ENCODE results near the gene SNX9.

The SNX9 gene

DNA sequence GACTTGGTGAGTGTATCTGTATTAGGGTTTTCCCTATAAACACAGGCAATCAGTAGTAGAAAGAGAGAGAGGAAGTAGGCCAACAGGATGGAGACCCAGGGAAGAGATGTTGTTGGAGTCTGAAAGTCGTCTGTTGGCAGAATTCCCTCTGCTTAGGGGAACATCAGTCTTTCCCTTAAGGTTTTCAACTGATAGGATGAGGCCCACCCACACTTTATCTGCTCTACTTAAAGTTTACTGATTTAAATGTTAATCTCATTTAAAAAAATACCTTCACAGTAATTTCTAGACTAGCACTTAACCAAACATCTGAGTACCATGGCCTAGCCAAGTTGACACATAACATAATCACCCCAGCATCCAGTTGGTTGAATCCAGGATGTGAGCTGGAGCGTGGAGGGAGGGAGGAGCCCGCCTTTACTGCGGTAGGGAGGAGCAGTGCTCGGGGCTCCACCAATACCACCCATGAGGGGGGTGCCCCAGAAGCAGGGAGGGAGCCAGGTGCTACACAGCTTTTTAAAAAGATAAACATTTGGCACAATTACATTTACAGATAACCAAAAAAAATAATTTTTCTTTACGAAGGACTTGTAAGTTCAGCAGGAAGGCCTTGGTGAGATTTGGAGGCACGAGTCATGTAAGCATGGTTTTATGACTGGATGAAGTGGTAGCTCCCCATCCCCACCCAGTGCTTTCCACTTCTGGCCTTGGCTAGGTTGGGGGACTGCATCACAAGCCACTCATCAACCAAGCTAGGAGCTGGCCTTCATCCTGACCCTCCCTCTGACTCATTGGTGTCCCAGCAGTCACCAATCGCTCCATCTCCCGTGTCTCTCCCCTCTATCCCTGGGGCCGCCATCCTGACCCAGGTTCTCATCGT, 18.4 kb upstream of the SNX9 start:
- DNase-seq (ENCODE audit: low spot score), result no peak

DNA sequence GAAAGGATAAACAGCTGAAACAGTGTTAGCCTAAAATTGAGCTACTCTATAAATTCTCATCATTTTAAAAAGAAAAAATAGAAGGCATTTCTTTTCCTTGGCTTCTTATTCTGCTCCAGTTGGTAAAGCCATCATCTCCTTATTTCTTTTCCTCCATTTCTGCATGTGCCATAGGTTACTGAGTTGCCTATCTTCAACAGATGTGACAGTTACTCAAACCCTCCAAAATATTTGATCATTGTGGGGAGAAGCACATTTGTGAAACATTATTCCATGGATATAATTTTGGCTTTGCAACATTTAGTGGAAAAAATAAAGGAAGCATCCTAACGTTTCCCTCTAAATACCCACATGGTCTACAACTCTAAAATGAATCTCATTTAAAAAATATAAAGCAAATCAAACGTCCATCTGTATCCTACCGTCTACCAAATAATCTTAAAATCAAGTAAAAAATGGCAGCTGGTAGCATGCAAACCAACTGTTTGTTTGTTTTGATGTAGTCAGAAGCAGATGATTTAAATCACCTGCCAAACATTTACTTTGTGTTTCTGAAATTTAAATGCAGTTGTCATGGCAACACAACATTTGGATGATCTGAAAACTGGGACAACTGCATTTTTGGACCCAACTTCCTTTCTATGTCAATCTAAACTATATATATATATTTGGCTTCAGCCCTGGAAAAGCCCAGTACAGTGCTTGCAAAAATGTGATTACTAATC, 16.8 kb upstream of the SNX9 start:
- DNase-seq (ENCODE audit: low spot score), result no peak

DNA sequence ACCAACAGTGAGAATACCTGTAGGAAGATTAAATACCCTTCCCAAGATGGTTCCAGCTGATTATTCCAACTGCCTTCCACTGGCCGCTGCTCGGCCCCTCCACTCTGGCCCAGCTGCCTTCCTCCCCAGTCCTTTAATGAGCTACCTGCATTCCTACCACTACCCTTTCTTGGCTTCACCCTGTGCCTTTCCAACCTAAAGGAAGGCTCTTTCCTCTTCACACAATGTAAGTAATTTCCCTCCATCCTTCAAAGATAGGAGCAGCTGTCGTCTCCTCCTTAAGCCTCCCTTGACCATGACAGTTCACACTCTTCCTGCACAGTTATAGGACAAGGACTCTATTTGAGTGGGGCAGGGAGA, 16.2 kb upstream of the SNX9 start:
- DNase-seq (ENCODE audit: low spot score), result no peak

DNA sequence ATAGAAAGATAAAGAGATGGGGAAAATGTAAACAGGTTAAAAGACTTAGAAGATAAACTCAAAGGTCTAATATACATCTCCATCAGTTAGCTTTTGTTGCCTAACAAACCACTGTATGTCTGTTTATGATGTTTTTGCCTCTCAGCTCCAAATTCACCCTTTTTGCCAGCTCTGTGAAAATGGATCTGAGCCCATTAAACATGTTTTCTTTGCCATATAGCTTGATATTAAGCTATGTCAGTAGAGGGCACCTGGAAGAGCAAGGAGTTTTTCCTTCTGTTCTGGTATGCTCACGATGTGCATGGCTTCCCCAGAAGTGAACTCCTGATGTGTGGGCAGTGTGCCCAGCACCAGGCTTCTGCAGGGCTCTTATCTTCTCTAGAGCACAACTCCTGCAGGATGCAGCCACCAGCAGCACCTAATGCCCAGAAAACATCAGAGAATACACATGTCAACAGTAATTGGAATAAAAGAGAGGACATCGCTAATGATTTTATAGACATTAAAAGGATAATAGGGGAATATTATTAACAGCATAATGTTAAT, 14.6 kb upstream of the SNX9 start:
- DNase-seq (ENCODE audit: low spot score), result no peak

DNA sequence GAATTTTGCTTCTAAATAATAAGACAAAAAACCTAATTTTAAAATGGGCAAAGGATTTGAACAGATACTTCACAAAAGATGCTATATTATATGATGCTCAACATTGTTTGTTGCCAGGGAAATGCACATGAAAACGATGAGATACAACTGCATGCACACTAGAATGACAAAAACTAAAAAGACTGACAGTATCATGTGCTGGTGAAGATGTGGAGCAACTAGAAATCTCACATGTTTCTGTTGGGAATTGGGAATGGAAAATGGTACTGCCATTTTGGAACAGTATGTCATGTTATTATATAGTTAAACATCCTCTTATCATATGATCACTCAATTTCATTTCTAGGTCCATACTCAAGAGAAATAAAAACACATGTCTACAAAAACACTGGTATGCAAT, 13.4 kb upstream of the SNX9 start:
- no peak for DNase-seq (ENCODE audit: low spot score)

DNA sequence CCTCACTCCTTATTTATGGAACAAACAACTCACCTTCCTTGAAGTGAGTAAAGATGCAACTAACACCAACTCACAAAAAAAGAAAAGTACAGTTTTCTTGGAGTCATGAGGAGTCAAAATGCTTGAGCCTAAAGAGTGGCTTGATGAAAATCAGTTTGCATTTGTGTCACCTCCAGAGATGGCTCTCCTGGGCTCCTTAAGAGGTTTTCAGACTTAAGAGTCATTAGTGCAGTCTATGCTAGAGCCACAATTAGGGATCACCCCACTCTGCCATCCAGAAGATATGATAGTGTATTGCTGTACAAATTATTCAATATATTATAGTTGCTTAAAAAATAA, 11.9 kb upstream of the SNX9 start:
- no peak for DNase-seq (ENCODE audit: low spot score)

DNA sequence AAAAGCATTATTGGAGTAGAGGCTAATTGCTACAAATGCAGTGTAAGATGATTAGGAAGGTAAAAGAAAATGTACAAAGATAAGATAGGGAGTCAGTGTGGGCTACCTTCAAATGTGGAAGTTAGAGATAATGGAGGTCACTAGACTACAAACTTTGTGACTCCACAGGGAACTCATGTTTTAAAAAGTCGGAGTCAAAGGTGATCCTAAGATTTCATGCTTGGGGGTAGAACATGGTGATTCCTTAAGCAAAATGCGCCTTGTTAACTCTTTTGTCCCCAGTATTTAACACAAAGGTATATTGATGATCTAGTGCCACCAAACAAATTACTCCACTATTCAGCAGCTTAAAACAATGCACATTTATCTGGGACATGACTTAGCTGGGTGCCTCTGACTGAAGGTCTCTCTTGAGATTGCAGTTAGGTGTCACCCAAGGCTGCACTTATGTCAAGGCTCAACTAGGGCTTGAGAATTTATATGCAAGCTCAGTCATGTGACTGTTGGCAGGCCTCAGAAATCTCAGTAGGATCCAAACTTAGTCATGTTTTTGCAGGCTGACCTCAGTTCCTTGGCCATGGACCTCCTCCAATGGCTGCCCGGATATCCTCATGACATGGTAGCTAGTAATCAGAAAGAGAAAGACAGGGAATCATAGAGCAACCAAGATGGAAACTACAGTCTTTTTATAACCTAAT, 11.4 kb upstream of the SNX9 start:
- no peak for DNase-seq (ENCODE audit: low spot score)

DNA sequence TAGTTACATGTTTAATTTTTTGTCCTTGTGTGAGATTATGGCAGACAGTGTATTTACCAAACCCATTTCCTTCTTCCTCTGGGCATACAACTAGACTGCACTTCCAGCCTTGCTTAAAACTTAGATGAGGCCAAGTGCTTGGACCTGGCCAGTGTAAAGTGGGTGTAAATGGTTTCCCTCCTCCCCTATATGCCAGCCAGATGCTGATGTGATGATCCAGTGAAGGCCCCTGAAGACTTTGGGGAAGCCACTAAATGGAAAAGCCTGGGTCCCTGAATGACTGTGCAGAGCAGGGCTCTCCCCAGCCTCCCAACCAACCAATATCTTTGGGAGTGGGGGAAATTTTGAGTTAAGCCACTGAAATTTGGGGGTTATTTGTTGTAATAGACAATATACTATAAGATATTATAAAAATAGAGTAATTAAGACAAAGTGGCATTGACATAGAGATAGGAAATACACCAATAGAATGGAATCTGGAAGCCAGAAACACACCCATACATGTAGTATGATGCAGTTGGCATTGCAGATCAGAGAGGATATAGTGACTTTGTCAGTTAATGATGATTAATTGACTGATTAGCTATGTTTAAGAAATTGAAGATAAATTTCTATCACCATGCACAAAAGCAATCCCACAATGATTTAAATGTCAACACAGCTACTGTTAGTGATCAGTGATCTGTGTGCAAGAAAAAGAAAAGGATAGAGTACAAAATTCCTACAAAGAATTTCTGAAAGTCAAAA, 10.4 kb upstream of the SNX9 start:
- DNase-seq (ENCODE audit: low spot score), result no peak

DNA sequence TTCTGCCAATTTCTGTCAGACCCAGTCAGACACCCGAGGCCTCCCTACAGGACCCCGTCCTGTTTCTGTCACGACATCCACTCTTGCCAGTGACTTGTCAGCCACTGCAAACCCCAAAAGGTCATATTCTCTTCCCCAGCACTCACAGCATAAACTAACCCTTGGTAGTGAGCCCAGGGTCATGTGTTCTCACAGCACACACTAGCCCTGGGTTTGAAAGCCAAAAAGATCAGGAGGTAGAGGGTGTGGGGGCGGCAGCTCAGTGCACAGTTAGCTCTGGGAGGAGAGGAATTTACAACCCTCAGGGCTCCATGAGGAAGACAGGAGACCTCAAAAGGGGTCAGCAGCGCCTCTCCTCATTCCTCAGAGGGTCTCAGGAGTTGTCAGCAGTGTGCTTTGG, 9.9 kb upstream of the SNX9 start:
- no peak for DNase-seq (ENCODE audit: low spot score)

DNA sequence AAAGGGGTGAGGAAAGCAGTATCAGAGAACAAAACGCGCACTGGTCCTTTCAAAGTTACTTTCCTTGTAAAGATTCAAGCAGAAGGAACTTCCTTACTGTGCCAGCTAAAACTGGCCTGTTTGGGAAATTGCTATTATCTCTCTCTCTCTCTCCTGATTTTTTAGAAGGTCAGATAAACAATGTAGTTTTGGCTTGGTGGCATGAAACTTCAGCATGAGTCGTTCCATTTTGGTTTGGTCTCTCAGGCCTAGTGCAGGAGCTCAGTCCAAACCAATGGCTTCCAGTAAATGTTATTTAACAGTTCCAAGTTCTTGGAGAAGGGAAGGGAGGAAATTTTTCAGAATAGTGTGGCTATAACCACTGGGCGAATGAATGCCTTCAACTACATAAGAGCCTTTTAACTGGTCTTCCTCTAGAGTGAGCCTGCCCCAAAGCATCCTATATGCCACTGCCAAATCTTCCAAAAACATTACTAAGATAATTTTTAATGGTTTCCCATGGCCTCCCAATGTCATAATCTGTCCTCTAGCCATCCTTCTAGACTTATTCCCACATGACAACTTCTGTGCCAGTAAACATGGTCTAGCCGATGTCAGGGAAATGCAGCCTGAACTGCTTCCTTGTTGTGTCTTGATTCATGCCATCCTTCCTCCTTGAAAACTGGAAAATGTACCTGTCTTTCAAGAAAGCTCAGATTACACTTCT, 9.1 kb upstream of the SNX9 start:
- no peak for DNase-seq (ENCODE audit: low spot score)

DNA sequence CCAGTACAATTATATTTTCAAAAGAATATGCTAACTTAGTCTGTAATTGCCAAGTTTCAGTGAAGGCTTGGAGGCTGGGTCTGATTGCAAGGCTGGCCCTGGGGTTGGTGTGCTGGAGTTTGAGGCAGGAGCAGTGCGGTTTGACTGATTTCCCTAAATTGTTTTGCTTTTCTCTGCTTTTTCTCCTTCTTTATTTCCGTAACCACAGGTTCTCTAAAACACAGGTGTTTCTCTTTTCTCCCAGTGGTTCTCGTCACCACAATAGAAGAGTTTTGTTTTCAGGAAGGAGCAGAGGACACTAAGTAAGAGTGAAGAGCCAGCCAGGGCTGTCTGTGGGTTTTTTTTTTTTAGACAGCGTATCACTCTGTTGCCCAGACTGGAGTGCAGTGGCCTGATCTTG, 8.2 kb upstream of the SNX9 start:
- DNase-seq (ENCODE audit: low spot score), result no peak

DNA sequence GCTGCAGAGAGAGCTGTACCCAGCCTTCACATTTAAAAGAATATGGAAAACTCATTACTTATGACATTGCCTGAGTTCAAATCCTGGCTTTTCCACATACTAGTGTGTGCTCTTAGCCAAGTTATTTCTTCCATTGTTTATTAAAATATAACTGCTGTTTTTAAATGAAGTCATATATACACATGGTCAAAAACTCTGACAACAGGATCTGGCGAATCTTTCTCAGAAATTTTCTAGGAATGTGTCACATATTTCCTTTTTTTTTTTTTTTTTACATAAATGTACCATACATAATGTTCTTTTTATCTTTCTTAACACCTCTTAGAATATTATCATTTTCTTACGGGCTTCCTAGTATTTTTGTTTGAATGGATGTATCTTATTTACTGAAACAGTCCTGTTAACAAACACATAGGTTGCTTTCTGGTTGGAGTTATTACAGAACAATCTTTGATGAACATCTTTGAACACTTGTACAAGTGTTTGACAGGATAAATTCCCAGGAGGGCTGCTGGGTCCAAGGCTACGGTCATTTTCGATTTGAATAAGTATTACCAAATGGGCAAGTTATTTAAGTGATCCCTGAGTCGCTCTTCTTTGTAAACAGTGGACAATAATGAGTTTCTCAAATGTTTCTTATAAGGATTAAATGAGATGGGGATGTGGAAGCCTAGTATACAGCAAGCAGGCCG, 1.6 kb upstream of the SNX9 start:
- no peak for DNase-seq (ENCODE audit: low spot score)

DNA sequence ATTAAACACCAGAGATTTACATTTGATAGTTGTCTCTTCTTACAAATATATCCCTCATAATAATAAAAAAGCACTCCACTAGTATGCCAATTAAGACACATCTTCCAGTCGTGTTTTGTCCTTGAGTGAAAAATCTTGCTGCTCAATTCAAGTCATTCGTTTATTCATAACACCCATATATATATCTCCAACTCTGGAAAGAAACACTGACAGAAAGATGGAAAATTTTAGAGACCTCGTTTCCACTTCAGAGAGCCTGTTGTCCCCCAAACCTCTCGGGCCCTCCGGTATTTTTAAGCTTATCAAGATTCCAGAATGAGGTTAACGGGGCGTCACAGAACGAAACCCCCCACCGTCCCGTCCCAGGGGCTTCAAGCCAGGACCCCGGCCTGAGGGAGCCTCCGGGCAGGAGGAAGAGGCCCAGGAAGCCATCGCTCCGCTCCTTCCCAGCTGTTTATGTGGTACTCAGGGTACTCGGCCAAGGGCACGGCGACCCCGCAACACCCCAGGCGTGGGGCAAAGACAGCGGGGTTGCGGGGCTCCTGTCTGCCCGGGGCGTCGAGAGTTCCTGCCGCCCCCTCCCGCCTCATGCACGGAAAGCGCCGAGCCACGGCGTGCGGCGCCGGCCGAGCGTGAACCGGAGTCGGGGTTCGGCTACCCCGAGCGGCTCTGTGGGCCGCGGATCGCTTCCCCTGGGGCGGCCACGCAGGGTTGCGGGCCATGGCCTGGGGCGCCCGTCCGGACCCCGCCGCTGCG, 623 bp upstream of the SNX9 start:
- DNase-seq (ENCODE audit: low spot score), result no peak

DNA sequence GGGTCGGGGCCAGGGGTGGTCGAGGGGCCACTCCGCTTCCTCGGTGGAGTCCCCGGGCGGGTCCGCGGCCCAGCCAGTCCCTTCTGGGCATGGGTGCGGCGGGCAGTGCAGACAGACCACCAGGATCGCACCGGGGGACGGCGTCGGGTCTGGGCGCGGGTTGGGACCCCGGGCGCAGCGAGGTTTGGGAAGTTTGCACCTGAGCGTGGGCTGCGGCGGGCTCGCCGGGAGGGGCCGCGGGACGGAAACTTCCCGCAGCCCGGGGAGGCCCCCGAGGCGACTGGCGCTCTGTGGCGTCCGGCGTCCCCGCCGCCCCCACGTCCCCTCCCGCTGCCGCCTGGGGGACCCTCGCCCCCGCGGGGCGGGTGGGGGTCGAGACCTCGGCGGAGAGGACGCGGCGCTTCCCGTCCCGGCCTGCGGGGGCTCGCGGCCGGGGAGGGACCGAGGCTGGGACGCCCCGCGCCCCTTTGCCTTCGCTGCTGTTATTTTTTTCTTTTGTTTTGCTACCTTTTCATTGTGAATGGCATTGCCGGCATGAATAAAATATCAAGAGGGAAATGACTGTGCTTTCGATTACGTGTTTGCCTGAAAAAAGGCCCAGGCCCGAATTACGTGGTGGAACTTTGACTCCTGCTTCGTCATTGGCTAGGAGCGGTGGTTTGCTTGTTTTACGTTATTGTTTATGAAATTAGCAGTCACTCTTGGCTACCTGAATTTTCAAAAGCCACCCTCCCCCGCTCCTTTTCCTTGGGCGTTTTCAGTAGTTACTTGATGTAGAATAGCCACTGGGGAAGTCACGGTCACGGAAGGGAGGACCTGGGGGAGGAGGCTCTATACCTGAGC, 703 bp downstream of the SNX9 start:
- DNase-seq (ENCODE audit: low spot score), result no peak

DNA sequence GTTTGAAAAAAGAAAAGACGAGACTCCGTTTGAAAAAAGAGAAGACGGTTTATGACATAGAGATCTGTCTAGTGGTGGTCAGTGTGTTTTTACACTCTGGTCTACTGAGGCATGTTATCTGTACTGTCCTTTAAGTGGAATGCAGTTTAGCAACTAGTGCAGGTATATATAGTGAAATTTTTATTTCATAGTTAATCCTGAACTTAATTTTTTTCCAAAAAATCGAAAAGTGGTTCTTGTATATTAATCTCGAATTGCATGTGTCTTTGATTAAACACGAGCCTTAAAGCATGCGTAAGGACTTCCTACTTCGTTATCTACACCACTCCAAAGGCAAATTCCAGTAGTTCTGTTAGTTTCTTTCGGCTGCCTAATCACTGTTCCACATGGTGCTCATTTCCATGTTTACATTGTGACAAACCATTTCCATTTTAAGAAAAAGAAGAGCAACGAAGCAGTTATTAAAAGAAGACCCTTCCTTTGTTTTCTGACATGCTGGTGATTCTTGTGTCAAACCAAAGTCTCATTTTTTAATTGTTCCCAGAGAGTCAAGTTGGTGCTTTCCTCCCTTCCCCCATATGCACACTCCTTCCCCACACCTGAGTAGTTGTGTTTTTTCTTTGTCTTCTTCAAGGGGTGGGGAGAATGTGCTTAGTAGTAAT, 2.3 kb downstream of the SNX9 start:
- no peak for DNase-seq (ENCODE audit: low spot score)

DNA sequence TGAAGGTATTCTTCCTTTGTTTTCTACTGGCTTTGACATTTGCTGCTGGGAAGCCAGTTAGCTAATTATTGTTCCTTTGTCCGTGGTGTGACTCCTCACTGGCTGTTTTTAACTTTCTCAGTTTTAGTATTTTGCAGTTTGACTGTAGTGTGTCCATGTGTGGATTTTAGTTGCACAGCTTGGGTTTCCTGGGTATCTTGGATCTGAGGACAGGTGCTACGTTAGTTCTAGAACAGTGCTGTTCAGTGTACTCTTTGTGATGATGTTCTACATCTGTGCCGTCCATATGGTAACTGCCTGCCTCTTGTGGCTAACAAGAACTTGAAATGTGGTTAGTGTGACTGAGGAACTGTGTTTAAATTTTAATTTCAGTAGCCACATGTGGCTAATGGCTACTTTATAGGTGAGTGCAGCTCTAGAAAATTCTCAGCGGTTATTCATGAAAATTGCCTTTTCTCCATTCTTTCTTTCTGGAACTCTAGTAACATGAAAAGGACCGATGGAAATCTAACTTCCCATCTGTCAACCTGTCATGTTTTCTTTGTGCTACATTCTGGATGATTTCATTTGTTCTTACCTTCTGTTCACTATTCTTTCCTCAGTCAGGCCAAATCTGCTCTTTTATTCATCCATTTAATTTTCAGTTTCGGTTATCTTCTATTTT, 7.4 kb downstream of the SNX9 start:
- no peak for DNase-seq (ENCODE audit: low spot score)

DNA sequence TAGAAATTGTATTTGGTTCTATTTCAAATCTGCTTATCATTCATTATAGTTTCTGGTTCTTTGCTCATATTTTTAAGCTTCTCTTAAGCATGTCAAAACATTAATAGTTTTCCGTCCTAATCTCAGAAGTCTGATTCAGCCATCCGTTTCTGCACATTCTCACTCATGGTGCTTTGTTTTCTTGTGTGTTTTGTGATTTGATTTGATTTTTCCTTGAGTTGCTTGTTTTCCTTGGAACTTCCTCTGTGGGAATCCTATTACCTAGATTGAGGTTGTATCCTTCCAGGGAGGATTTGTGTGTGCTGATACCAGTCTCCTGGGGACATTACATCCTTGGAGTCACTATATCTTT, 7.9 kb downstream of the SNX9 start:
- no peak for DNase-seq (ENCODE audit: low spot score)
